Stimulated activated CD8-positive, alpha-beta memory T cell treated with anti-CD3 and anti-CD28 coated beads, Interleukin-4, amount 100 ng/mL, for 24 hours (primary cell): ENCODE results near the gene PPP1R12B.
"Not testable (repeated sequence)": the region's sequence is repeated elsewhere in the genome, so short reads cannot be mapped to it uniquely, and the experiment has no call there.

ENCODE experiments used
- DNase-seq: peaks from one replicate; pipeline ENCODE4 v3.0.0-alpha.2; 2020; ENCODE audit warnings: low read depth

PPP1R12B gene

GRCh38 chr1:202530686-202531085 lies 182.2 kb downstream of the PPP1R12B start:
- not testable (repeated sequence) for DNase-seq

DNA sequence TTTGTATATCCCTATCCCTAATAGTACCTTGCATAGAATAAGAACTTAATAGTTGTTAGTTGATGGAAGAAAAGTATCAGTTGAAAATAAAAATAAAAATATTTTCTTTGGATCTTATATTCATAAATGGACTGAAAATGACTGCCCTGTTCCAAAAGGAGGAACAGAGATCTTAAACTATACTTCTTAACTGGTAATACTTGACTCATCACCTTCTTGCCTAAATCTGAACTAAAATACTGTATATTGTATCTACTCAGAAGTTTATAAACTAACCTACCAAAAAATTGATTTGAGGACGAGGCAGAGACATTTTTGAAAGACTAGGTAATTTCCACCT lies 182.9 kb downstream of the PPP1R12B start:
- DNase-seq, result no peak

- DNase-seq, result not testable (repeated sequence)
Measured at GRCh38 chr1:202531812-202532616, 183.5 kb downstream of the PPP1R12B start.

DNA sequence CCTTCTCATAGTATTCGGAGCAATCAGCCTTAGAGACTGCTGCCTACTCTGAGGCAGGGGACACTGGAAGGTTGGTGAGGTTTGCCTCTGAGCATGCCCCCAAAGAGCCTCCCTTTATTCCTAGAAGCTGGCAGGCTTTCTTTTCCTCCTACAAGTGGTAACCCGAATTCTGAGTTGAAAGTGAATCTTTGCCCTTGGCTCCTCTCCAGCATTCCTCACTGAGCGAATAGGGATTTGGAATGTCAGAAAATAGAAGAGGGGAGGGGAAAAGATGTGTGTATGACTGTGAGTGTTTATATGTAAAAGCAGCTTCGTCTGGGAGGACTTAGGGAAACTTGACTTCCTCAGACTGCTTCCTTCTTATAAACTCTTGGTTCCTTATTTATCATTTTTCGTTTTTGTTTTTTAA lies 190.7 kb downstream of the PPP1R12B start:
- not testable (repeated sequence) for DNase-seq

- not testable (repeated sequence) for DNase-seq
Measured at GRCh38 chr1:202539583-202539982, 191.1 kb downstream of the PPP1R12B start.

DNA sequence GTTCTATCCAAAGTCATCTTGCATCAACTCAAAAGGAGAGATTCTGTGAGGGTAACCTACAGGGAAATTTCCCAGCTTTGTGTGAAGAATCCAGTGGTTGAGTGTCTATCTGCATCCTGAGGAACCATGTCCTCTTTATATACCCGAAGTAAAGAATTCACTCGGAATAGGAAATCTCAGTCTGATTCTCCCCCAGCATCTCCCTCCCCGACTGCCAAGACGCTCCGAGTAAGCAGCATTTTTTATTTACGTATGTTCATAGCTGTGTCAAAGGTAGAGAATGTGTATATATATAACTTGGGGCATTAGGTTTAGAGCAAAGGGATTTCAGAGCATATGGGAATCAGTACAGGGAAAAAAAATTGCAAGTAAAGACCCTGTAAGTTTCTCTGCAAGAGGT lies 191.5 kb downstream of the PPP1R12B start:
- no peak for DNase-seq

GRCh38 chr1:202540448-202540847 lies 191.9 kb downstream of the PPP1R12B start:
- DNase-seq, result no peak

GRCh38 chr1:202540858-202541257 lies 192.4 kb downstream of the PPP1R12B start:
- DNase-seq, result not testable (repeated sequence)

DNA sequence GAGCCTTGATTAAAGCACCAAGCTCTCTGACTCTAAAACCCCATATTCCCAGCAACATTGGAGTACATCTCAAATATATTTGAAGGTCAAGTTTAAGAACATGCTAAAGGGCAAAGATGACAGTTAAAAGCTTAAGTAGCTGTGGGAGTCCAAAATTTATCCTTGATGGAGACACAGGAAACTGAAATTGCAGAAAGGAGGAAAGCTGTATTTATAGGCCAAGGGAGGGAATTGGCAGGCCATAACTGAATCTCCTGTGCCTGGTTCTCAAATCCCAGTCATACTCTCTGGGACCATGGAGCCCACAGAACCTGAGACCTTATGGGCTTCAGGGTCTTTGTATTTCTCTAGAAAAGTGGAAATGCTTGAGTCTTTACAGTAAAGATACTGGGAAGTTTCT lies 193.9 kb downstream of the PPP1R12B start:
- not testable (repeated sequence) for DNase-seq

DNA sequence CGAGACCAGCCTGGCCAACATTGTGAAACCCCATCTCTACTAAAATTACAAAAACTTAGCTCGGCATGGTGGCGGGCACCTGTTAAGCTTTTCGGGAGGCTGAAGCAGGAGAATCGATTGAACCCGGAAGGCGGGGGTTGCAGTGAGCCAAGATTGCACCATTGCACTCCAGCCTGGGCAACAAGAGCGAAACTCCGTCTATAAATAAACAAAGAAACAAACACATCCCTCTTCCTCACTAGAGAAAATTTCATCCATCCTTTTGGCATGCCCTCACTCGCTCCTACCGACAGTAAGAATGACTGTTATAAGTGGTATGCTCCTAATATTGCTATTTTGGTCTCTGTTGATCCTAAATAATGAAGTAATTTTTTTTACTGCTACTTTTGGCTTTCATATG lies 195.0 kb downstream of the PPP1R12B start:
- DNase-seq, result not testable (repeated sequence)

GRCh38 chr1:202544766-202545449 lies 196.4 kb downstream of the PPP1R12B start:
- not testable (repeated sequence) for DNase-seq

- not testable (repeated sequence) for DNase-seq
Measured at GRCh38 chr1:202545647-202546303, 197.3 kb downstream of the PPP1R12B start.

DNA sequence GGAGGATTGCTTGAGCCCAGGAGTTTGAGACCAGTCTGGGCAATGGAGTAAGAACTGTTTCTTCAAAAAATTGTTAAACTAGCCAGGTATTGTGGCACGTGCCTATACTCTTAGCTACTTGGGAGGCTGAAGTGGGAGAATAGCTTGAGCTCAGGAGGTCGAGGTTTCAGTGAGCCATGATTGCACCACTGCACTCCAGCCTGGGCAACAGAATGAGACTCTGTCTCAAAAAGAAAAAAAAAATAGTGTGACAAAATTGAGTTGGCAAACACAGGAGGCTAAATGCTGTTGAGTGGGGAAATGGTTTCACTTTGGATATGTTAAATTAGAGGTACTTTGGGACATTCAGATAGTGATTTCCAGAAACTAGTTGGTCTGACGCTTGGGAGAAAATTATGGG lies 197.9 kb downstream of the PPP1R12B start:
- not testable (repeated sequence) for DNase-seq

DNA sequence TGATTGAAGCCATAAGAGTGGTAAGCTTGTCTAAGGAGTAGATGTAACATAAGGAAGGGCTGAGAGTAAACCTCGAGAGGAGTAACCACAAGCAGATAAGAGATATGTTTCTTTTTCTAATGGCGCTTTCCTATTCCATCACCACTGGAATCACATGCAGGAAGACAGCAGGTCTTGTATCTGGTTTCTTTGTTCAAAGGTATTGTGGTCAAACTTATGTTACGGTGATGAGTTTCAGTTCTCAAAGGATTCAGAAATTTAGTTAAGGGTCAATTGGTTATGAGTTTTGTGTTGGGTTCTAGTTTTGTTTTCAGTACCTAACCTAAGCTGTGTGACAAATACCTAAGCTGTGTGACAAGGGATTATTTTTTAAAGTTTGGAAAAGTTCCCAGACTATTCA lies 198.3 kb downstream of the PPP1R12B start:
- DNase-seq, result not testable (repeated sequence)

DNA sequence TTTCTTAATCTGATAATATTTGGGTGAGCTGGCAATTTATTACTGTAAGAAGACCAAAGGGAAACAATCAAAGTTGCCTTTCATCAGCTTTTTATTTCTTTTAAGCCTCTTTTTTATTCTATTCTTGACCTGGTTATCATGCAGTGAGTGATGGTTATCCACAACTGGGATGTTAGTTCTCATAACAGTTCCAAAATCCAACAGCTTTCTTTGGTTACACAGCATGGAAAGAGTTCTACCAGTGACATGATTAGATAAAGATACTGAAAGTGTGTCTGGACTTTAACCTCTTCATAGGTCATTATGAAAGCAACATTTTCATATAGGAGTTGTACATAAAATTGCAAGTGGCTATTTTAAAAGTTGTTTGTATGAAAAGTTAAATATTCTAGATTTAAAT lies 198.7 kb downstream of the PPP1R12B start:
- no peak for DNase-seq

DNA sequence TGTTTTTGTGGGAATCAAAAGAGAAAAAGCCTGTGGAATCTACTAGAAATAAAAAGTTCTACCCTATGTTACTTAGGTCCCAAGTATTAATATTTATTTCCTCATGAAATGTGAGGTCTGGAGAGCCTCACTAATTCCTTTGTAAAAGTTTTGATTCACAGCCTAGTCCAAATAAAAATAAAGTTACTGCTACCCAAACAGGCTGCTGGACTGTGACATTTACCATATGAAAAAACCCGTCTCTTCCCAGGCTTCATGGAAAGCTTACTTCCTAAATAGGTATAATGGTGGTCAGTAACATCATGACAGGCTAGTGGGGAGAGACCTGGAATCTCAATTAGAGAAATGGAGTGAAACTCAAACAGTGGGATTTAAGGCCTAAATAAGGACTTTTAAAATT lies 201.6 kb downstream of the PPP1R12B start:
- not testable (repeated sequence) for DNase-seq

DNA sequence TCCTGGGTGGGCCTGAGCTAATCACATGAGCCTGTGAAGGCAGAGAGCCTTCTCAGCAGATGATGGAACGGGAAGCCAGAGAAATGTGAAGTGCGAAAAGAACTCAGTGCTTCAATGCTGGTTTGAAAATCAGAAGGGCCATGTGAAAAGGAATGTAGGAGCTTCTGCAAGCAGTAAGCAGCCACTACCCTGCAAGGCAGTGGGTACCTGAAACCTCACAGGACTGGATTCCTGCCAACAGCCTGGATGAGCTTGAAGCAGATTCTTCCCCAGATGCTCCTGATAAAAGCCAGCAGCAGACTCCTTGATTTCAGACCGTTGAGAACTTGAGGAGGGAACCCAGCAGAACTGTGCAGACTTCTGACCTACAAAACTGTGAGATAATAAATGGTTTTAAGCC lies 203.2 kb downstream of the PPP1R12B start:
- DNase-seq, result no peak

DNA sequence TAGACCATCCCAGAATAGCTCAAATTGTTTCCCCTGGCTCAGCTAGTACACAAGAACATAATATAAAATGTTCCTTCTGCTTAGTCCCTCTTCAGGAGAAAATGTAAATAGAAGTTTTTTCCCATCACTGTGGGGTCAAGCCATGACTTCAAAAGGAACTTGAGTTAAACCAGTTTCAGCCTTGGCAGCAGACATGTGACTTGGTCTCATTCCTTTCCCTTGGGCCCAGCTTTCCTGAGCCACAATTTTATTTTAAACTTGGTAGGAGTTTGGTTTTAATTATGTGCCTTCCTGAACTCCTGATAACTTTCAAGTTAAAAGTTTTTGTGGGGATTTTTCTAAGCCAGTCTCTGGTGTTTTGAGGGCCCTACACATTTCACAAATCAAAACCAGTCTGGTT lies 204.1 kb downstream of the PPP1R12B start:
- DNase-seq, result not testable (repeated sequence)

GRCh38 chr1:202553078-202553477 lies 204.6 kb downstream of the PPP1R12B start:
- not testable (repeated sequence) for DNase-seq

DNA sequence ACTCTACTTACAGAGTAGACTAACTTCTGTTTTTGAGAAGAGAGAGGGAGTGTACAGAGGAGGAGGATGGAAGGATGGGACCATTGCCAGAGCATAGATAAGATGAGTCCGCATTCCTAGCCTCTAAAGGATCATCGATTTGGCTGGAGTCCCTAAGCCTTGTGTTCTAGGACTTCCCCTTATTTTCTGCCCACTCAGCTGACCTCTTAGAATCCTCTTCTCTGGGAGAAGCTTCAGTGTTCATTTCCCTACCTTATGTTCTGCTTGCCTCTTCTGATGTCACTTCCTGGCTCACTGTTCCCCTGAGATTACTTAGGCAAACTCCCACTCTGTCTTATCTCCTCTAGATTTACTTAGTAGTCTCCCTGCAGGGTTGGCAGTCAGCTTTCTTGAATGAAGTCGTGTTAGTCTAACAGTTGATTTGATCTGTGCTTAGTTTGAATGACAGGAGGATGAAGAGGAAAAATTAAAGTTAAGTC lies 205.1 kb downstream of the PPP1R12B start:
- no peak for DNase-seq

DNA sequence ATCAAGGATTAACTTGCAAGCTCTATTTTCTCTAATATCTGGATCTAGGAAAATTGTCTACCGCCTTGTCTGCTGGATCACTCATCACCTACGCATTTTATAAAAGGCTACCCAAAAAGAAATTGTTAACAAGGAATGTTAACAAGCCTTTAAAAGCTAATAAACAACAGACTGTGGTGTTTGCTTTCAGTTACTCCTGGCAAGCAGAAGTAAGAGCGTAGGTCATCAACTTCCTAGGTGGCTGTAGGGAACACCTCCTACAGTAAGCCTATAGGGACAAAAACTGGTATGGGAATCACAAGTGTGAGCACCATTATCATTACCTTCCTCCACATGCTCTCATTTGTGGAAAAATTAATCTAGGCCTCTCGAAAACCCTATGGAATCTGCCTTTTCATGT lies 206.1 kb downstream of the PPP1R12B start:
- DNase-seq, result not testable (repeated sequence)

- not testable (repeated sequence) for DNase-seq
Measured at GRCh38 chr1:202556037-202556436, 207.5 kb downstream of the PPP1R12B start.

DNA sequence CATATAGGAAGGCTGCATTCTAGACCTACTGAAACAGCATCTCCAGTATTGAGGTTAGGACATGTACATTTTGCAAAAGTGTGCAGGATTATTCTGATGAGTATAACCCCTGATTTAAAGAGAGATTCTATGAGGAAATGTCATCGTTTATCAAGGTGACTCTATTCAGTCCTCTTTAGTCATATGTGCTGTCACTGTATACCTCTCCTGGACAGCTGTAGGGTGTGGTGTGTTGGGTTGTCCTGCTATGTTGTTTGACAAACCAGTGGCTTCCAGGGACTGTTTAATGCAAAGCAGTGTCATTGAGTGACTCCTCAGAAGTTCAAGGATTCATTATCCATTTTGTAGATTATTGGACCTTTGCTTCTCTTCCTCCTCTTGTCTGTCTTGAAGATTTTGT lies 209.2 kb downstream of the PPP1R12B start:
- DNase-seq, result not testable (repeated sequence)
